ENCODE measurements around the gene MAD1L1. TPM values are rescaled to one million over a fixed set of nuclear protein-coding genes. Genes with fewer than 3 reads are reported as not detected.

The MAD1L1 gene
- total and polyA plus RNA-seq, 4 donors, result 12.8 to 20.7 (median 16.5) TPM

DNA sequence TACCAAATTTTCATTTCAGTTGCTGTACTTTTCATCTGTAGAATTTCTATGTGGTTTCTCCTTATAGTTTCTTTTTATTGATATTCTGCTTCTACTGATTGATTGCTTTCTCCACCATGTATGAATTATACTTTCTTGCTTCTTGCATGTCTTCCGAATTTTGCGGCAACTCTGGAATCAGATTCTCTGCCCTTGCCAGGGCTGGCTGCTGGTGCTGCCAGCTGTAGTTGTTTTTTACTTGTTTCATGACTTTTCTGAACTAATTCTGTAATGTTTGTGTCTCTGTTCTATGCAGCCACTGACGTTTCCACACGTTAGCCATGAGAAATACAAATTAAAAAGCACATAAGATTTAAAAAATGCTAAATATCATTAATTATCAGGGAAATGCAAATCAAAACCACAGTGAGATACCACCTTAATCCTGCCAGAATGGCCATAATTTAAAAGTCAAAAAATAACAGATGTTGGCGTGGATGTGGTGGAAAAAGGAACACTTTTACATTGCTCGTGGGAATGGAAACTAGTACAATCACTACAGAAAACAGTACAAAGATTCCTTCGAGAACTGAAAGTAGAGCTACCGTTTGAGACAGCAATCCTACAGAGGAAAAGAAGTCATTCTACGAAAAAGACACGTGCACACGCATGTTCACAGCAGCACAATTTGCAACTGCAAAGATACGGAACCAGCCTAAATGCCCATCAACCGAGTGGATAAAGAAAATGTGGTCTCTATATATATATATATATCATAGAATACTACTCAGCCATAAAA is 51.5 kb downstream of the MAD1L1 start (continued):
- no peak for TF ChIP-seq ZBTB33 (IDR thresholded peaks at IDR 0.05)

DNA sequence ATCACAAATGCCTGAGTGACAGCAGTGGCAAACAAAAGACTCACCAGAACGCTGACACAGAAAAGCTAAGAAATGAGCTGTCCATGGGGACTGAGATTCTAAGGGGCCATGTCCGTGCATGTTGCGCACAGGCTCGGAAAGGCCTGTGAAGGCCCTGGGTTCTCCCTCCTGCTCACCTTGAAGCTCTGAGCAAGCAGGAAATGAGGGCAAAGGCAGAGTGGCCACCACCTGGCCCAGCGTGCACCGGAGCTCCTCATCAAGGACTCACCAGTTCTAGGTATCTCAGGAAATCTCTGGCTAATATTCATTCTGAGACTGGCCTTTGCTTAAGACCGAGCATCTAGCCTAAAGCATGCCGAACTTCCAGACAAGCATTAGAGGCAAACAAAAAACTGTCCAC is 52.7 kb downstream of the MAD1L1 start:
- no peak for DNase-seq (ENCODE audit: low spot score)
- TF ChIP-seq FOXA1 (IDR thresholded peaks at IDR 0.05), result no peak
- no peak for TF ChIP-seq YY1 (IDR thresholded peaks at IDR 0.05)
- no peak for TF ChIP-seq CTCF (IDR thresholded peaks at IDR 0.05; ENCODE audit: low read depth, low read length, missing input control)
- TF ChIP-seq JUND (IDR thresholded peaks at IDR 0.05), result no peak
- no peak for TF ChIP-seq TAF1 (conservative IDR thresholded peaks at IDR 0.05)
- TF ChIP-seq ZBTB33 (IDR thresholded peaks at IDR 0.05), result no peak
- no peak for TF ChIP-seq HNF4A (conservative IDR thresholded peaks at IDR 0.05)
- no peak for TF ChIP-seq SP1 (IDR thresholded peaks at IDR 0.05)
- no peak for TF ChIP-seq FOXA2 (IDR thresholded peaks at IDR 0.05)
- no peak for TF ChIP-seq RAD21 (IDR thresholded peaks at IDR 0.05)
- TF ChIP-seq EGR1 (IDR thresholded peaks at IDR 0.05; ENCODE audit: low read depth in 2 of 2), result no peak
- no peak for TF ChIP-seq GABPA (IDR thresholded peaks at IDR 0.05 in 1 of 2, conservative IDR thresholded peaks at IDR 0.05 in 1 of 2)
- TF ChIP-seq REST (IDR thresholded peaks at IDR 0.05), result no peak
- TF ChIP-seq NR2F2 (IDR thresholded peaks at IDR 0.05), result no peak
- no peak for TF ChIP-seq HNF4G (IDR thresholded peaks at IDR 0.05)
- no peak for TF ChIP-seq RXRA (IDR thresholded peaks at IDR 0.05)
- TF ChIP-seq, protein P1, sequence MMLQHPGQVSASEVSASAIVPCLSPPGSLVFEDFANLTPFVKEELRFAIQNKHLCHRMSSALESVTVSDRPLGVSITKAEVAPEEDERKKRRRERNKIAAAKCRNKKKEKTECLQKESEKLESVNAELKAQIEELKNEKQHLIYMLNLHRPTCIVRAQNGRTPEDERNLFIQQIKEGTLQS (IDR thresholded peaks at IDR 0.05), result no peak
- TF ChIP-seq MAX (IDR thresholded peaks at IDR 0.05), result no peak
- no peak overlapping the region for H3K9ac ChIP-seq (ENCODE audit: low read depth in 1 of 2, low read length in 2 of 2)
- H3K9me3 ChIP-seq (ENCODE audit: control insufficient read depth in 4 of 4, low read length in 3 of 4), result no peaks in the 10 kb centered on the region
- H3K27ac ChIP-seq (ENCODE audit: low read depth in 1 of 2, low read length in 2 of 2), result no peak overlapping the region
- H3K4me1 ChIP-seq (ENCODE audit: control insufficient read depth in 4 of 4, insufficient read depth in 4 of 4, low read length in 3 of 4), result no peaks in the 10 kb centered on the region
- H3K4me3 ChIP-seq (ENCODE audit: low read depth in 1 of 3, low read length in 3 of 3), result no peak overlapping the region
- H3K36me3 ChIP-seq (ENCODE audit: control insufficient read depth in 4 of 4, insufficient read depth in 3 of 4, low read depth in 1 of 4, low read length in 3 of 4), result peaks cover 0 to 2% (median 0%) of the 10 kb centered on the region in 4 donors
- no peaks in the 10 kb centered on the region for H3K27me3 ChIP-seq (ENCODE audit: control insufficient read depth in 4 of 4, insufficient read depth in 4 of 4, low read length in 3 of 4)
- 97% methylated on average over 8 of the region's 8 CpGs for WGBS
